Kasumi-1 (cell line): Measurements from ENCODE around the gene CDK3.

Source experiments
- DNase-seq, 2 experiments: peaks; one replicate each; lab custom pipeline; 2025; lab: John Stamatoyannopoulos, UW

The CDK3 gene

DNA sequence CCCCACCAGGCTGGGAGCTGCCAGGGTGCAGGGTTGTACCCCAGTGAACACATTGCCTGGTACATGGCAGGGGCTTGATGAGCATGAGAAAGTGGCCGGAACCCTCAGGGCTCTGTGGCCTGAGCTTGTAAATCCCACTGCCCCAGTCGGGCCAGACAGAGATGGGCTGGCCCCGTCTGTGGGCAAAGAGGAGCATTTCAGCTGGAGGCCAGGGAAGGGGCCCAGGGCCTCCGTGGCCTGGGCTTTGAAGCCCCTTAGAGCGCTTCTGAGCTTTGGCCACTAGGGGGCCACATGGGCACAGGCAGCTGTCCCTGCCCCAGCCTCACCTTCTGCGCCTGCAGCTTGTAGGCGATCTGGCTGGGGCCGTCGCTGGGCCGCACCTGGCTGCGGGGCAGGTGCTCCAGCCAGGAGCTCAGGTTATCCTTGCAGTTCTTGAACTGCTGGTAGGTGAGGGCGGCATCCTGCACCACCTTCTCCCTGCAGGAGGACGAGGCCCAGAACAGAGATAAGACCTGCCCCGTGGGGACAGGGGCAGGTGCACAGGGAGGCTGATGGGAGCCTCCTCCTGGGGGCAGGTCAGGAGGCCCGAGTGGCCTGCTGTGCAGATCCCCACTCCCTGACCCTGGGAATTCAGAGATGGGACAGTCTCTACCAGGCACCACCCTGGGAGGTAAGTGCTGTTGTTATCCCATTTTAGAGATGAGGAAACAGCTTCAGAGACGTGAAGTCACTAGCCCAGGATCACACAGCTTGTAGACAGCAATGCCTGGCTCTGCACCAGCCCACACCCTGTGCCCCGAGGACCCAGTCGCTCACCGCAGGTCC lies 13.7 kb downstream of the CDK3 start:
- peak; percentile 76 to 78 for DNase-seq

DNA sequence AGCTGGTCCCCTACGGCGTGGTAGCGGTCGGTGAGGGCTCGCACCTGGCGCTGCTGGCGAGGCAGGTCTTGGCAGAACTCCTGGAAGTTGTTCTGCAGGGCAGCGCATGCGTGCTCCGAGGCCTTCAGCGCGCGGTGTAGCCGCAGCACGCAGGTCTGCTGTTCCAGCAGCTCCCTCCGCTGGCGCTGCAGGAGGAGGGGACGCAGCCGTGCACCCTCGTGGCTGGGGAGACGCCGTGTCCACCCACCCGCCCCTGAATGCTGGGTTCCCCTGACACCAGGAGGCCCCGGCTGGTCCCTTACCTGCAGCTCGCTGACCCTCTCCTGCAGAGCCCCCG lies 14.2 kb downstream of the CDK3 start:
- DNase-seq, result no peak

DNA sequence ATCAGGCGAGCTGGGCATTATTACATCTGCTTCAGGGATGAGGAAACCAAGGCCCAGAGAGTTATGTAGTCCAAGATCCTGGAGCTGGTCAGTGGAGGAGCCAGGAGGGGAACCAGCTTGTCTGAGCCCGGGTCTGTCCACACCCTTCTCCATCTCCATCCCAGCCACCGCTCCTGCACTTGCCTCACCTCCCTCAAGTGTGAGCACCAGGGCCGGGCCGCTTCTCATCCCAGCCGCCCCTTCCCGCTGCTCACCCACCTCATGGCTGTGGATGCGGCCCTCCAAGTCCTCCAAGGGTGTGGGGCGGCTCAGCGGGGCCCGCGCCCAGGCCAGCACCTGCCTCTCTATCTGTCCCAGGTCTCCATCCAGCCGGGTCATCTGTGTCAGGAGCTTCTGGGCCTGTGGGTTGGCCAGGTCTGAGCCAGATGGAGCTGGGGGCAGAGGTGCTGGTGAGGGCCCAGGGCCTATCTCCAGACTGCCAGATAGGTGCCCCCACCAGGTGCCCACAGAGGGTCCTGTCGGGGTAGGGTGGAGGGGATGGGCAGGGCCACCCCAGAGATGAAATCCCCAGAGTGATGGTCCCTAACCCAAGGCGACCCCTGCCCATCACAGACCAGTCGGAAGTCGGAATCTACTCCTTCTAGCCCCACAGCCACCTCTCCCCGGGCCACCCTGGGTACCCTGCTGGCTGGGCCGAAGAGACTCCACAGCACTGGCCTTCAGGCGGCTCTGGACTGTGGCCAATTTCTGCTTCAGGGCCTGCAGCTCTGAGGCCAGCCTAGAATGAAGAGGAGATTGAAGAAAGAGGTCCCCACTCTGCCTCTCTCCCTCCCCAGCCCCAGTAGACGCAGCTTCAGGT lies 17.1 kb downstream of the CDK3 start:
- DNase-seq, result no peak

DNA sequence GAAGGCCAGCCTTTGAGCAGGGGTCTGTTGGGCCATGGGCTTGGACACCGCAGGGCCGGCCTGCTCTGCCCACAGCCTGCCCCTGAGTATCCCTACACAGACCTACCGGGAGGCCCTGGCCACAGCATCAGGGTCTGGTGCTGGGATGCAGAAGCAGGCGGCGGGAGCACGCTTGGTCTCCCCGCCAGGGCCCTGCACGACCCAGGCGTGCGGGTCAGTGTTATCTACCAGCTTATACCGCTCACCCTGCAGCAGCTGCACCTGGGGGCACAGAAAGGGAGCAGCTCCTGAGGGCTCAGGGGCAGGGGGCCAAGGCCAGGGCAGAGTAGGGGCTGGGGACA lies 17.7 kb downstream of the CDK3 start:
- DNase-seq, result no peak

DNA sequence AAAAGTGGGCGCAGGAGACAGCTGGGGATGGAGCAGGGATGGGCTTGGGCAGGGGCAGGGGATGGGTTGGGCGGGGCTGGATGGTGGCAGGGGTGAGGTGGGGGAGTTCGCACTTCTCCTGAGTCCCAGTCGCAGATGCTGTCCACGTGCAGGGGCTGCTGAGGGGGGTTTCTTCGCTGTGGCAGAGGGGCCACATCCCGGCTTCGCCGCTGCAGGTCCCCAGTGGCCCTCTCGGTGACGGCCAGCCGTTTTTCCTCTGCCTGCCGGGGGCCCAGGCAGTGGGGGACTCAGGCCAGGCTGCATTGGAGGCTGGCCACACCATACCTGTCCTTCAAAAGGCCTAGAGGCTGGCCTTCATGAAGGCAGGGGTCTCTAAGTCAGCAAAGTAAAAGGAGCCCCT lies 18.1 kb downstream of the CDK3 start:
- no peak for DNase-seq

DNA sequence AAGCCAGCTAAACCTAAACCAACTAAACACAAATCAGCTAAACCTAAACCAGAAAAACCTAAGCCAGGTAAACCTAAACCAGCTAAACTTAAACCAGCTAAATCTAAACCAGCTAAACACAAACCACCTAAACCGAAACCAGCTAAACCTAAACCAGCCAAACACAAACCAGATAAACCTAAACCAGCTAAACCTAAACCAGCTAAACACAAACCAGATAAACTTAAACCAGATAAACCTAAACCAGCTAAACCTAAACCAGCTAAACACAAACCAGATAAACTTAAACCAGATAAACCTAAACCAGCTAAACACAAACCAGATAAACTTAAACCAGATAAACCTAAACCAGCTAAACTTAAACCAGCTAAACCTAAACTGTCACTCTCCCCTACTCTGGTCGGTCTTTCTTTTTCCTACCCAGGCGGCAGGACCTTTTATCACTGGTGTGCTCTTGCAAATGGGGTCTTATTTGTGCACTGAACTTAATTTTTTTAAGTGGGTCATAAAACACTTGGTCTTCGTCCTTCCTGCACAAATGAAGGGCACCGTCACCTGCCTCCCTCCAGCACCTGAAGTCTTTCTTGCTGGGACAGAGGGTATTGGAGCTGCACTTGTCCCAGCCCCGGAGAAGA lies 19.3 kb downstream of the CDK3 start:
- no peak for DNase-seq

DNA sequence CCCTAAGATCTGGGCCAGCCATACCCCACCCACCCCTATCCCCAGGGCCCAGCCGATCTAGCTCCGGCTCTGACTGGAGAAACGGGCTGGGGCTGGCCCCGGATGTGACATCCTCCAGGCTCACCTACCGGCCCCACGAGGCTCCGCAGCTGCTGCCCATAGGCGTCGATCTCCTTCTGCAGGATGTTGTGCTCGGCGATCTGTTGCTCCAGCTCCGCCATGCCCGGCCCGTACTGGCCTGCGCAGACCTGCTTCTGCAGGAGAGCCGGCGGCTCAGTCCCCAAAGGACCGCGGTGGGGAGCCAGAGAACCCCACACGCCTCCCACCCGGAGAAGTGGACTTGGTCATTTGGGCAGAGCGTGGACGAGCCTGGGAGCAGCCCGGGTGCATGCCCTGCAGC lies 21.6 kb downstream of the CDK3 start:
- DNase-seq, result no peak

DNA sequence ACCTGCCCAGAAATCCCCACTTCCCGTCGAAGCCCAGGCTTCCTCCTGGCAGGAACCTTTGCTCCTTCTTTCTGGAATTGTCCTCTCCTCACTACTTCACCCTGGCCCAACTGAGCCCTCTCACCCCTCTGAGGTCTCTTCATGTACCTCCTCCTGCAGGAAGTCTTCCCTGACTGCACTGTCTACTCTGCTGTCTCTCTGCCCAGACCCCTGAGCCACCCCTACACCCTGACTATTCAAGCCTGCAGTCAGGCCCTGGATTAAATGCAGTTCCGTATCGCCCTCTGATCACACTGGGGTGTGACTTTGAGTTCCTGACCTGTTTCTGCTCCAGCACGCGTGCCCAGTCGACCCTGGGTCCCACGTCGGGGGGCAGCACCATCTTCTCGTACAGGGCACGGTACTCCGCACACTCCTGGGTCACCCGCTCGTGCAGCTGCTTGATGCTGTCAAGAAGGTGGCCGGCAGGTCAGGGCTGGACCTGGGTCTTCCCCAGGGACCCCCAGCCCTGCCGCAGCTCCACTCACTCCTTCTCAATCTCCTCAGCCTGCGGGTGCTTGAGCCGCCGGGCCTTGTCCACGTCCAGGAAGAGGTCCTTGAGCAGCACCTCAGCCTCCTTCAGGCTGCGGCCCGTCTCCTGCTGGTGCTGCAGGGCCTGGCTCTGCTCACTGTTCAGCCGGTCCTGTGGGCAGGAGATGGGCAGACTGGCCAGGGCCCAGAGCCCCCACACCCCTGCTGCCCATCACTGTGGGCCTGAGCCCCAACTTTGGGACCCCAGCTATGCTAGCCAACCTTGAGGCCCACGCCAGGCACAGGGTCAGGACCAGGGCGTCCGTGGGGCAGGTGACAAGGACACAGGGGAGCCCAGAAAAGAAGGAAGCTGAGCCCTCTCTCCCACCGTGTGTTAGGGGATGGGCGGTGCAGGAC lies 22.6 kb downstream of the CDK3 start:
- no peak for DNase-seq

DNA sequence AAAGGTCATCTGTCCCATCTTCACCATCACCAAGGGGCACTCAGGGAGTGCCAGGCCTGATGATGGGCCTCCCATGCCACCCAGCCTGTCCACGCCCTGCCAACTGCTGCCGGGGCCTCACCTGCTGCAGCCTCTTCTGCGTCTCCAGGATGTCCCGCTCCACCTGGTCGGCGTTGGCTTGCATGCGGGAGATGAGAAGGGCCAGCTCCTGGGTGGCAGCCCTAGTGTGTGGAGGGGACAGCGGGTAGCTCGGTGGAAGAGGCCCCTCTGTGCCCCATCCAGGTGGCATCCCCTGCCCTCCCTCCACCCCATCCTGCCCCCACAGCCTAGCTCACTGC lies 23.2 kb downstream of the CDK3 start:
- no peak for DNase-seq

DNA sequence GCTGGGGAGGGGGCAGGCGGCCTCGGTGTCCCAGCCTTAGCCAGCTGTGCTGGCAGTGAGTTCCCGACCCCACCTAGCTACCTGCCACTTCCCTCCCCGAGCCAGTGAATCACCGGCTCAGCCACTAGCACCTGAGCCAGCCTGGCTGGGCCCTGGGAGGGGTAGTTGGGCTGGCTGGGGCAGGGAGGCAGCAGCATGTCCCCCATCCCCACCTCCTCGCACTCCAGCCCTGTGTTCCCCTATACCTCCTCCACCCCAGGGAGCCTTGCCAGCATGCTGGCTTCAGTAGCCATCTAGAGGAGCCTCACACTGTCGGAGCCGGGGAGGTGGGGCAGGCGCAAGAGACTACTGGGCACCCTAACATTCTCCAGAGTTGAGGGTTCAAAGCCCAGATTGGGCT lies 23.7 kb downstream of the CDK3 start:
- no peak for DNase-seq

DNA sequence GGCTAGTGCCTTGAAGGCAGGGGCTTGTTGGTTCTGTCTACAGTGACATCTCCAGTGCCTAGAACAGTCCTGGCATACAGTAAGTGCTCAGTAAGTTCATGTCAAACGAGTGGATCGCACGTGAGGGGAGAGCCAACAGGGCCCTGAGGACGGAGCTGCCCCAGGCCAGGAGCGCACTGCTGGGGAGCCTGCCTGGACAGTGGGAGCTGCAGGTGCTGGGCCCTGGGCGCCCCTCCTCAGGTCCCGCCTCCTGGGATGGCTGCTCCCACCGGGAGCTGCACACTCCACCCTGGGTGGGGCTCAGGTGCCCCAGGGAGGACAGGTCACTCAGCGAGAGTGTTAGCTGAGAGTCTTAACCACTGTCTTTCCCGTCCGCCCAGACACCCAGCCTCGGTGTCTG lies 24.6 kb downstream of the CDK3 start:
- no peak for DNase-seq

DNA sequence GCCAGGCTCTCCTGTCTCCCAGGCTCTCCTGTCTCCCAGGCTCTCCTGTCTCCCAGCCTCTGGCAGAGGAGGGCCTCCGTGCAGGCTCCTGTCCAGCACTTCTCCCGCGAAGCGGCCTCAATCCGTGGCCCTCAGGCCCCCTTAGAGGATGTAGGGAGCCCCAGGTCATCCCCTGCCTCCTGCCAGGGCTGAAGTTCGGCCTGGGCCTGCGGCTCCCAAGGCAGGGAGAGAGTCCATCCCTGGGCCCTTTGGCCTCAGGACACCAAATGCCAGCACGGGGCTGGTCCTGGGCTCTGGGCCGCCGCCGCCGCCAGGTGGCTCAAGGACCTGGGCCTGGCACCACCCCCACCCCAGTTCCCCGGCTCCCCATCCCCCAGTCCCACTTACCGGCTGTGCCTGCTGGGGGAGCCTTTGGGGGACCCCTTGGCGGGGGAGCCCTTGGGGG lies 26.1 kb downstream of the CDK3 start:
- no peak for DNase-seq

DNA sequence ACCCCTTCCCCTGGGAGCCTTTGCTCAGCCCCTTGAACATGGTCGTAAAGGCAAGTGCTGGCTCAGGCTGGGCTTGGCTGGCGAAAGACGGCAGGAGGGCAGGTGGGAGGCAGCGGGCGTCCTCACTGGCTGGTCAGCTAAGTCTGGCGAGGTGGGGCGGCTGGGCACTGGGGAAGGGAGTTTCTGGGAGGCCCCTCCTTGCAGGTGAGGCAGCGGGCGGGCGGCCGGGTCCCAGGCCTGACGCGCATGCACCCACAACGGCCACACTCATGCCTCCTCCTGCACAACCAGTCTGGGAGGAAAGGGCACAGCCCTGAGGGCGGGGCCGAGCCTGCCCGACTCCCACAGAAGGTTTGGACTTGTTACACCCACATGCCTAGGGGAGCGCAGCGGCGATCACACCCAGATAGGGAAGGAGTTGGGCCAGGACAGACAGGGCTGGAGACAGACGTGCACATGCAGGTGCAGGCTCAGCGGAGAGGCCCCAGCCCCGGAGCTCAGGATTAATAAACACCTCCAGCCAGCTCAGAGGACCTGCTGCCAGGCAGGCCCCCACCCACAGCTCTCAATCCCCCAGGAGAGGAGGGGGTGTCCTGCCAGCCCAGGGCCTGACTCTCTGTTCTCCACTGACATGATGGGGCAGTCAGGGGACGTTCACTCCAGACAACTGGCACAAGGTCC lies 26.6 kb downstream of the CDK3 start, which contains the start of gene EVPL:
Gene EVPL, minus strand, starts transcription at position 148 of the 681 bp plus-strand sequence. Its CDS starts 108 bp downstream, at position 40.
- no peak for DNase-seq

DNA sequence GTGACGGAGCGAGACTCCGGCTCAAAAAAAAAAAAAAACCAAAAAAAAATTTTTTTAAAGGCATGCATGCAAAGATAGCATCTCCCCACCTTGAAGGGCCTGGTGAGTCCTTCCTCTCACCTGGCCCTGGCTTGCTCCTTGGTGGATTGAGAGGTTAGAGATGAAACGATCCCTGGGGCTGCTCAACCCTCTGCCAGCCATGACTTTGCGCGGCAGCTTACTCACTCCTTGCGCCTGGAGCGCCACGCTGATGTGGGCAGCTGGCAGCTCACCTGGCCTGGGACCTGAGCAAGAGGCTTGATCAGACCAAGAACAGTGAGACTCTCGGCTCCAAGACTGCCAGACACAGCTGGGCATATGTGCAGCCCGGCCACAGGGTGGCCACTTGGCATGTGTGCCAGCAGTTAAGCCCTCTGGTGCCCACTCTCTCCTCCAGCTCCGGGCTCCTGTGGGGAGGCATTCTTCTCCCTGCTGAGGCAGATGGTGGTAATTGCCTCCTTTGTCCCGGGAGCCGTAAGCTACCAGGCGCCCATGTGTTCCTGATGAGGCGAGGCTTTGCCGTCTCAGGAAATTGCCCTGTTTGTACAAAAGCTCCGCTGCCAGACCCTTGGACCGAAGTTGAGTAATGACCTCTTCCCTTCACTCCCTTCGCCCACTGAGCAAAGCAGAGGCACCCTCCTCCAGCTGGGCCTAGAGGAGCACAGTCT lies 31.6 kb downstream of the CDK3 start:
- DNase-seq, result no peak

DNA sequence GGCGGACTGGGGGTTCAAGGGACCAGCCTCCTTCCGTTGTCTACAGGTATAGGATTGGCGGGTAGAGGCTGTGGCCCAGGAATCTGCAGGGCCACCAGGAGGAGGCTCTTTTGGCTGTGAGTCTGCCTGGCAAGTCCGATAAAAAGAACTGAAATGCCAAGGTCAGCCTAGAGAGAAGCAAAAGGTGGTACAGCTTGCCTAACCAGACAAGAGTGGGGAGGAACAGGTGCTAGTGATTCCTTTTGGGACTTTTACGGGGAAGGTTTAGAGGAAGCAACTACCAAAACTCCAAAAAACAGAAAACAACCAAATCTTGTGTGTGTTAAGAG lies 32.1 kb downstream of the CDK3 start:
- DNase-seq, result no peak

DNA sequence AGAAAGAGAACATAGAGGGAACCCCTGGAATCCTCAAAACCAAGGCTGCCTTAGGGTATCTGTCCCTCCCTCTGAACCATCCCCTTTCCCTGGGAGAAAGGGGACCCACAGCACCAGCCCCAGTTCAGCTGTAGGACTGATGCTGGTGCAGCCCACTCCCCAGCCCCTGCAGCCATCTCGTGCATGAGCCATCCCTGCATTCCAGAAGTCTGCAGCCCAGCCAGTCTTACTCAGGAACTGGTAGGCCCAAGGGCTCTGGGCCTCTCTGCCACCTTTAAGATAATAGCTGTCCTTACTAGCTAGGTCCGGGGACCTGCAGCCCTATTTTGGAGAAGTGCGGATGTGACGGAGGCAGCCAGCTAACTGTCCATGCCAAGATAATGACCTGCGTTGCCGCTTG lies 32.5 kb downstream of the CDK3 start:
- DNase-seq, result no peak

DNA sequence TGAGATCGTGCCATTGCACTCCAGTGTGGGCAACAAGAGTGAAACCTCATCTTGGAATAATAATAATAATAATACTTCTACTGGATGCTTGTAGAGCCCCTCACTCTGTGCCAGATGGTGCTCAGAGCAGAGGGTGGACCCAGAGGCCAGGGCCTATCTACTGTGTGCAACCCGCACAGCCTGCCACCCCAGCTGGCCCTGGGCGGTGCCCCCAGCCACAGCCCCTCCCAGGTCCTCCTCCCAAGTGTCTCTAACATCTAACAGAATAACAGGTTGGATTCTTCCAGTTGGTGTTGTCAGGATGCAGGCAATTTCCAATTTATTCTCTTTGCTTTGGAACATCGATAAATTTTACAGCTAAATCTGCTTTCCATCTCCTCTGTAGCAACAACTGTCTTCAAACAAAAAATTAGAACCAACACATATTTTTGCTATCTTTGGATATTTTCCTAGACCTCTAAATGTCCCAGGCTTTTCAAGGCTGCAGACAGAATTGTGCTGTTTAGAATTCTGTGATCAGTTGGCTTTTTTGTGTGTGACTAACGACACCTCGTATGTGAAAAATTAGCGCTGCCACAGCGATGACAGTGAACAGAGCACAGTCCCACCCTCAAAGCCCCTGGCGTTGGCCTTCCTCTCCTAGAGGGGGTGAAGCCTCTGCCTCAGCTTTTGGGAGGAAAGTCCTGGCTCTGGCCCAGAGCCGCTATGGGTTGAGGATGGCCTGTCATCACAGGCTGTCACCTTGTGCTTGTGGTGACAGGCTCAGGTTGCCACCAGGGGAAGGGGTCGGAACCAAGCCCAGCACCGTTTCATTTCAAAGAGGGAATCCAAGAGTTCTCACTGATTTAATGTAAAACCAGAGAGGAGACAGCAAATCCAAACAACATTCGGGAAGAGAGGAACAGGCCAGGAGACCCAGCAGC lies 34.0 kb downstream of the CDK3 start:
- DNase-seq, result no peak

DNA sequence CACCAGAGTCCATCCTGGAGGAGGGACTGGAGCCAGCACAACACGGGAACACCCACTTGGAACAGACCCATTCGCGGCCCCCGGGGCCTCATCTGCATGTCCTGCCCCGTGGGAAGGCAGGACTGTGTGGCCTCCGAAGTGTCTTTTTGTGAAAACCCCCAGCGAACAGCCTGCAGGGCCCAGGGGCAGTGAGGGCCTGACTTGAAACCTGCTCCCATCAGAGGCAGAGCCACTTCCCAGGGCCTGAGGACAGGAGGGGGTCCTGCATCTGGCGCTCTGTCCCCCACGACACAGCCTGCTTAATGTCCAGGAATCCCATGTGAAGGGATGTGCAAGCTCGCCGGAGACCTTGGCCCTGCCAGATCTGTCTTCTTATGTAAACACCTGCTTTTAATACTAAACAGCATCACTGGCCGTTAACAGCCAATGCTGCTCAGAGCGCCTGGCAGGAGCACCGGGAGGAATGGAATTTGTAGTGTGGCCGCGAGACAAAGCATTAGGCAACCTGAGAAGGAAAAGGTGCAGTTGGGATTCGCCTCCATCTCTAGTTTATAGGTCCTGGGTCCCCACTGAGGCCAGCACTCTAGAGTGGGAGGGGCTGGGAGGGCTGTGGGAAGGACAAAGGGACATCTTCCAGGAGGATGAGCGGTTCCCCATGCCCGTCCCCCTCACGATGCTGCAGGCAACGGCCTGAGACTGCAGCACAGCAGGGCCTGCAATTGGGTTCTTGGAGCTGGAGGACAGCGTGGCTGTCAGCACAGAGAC lies 36.0 kb downstream of the CDK3 start:
- DNase-seq, result no peak

DNA sequence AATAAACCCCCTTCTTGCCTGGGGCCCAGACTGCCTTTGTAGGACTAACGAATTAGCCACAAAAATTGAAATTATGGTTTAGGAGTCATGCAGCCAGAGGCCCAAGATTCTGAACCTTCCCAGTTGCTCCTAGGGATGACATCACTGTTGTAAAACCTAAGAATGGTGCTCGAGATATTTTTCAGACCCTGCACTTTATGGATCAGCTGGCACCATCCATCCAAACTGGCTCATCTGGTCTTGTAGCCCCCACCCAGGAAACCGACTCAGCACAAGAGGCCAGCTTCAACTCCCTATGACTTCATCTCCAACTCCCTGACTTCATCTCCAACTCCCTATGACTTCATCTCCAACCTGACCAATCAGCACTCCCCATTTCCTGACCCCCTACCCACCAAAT lies 37.4 kb downstream of the CDK3 start:
- DNase-seq, result no peak
